Astrocyte (in vitro differentiated cells and primary cell): ENCODE results near the gene RBPMS2. TPM values are rescaled to one million over a fixed set of nuclear protein-coding genes. Genes with fewer than 3 reads are reported as not detected.

Experiments used
- DNase-seq: peaks from one replicate; pipeline ENCODE4 v3.0.0-alpha.2; 2010; ENCODE audit warnings: low read depth
- FAIRE-seq: peaks from 2 replicates; lab custom pipeline; 2011; peaks lifted over from hg19 to GRCh38; lab: Jason Lieb, UNC
- H2AFZ ChIP-seq: 2 replicates; pipeline ENCODE4 v1.6.0; 2012; ENCODE audit warnings: low read depth, low read length, inconsistent platforms
- H3K27ac ChIP-seq: 2 replicates; pipeline ENCODE4 v1.5.1; 2011; ENCODE audit warnings: low read depth, low read length, inconsistent platforms
- H3K27me3 ChIP-seq: 2 replicates; pipeline ENCODE4 v1.6.0; 2011; ENCODE audit warnings: low read length, inconsistent platforms; ENCODE audit not compliant: insufficient read depth
- H3K36me3 ChIP-seq: 2 replicates; pipeline ENCODE4 v1.5.1; 2011; ENCODE audit warnings: low read length, inconsistent platforms; ENCODE audit not compliant: insufficient read depth
- H3K4me1 ChIP-seq: 2 replicates; pipeline ENCODE4 v1.5.1; 2011; ENCODE audit warnings: low read length, inconsistent platforms; ENCODE audit not compliant: insufficient read depth
- H3K4me2 ChIP-seq: 2 replicates; pipeline ENCODE4 v1.6.0; 2012; ENCODE audit warnings: low read length, inconsistent platforms
- H3K4me3 ChIP-seq: 2 replicates; pipeline ENCODE4 v1.5.1; 2011; ENCODE audit warnings: low read depth, mild to moderate bottlenecking, low read length, inconsistent platforms; ENCODE audit not compliant: insufficient read depth
- H3K79me2 ChIP-seq: 2 replicates; pipeline ENCODE4 v1.6.0; 2012; ENCODE audit warnings: mild to moderate bottlenecking, low read length, inconsistent platforms; ENCODE audit not compliant: insufficient read depth
- H3K9ac ChIP-seq: 2 replicates; pipeline ENCODE4 v1.6.0; 2012; ENCODE audit warnings: mild to moderate bottlenecking, low read length, inconsistent platforms
- H3K9me3 ChIP-seq: 2 replicates; pipeline ENCODE4 v1.5.1; 2012; ENCODE audit warnings: low read depth, mild to moderate bottlenecking, low read length, inconsistent platforms; ENCODE audit not compliant: insufficient read depth
- H4K20me1 ChIP-seq: 2 replicates; pipeline ENCODE4 v1.6.0; 2012; ENCODE audit warnings: low read length, inconsistent platforms; ENCODE audit not compliant: insufficient read depth
- H3K27ac Mint-ChIP-seq: one replicate; pipeline ENCODE4 v1.8.0; 2021; ENCODE audit warnings: mild to moderate bottlenecking, mixed read lengths; ENCODE audit not compliant: unreplicated experiment
- H3K27me3 Mint-ChIP-seq: one replicate; pipeline ENCODE4 v1.8.0; 2021; ENCODE audit warnings: low read depth, mixed read lengths; ENCODE audit not compliant: unreplicated experiment
- H3K36me3 Mint-ChIP-seq: one replicate; pipeline ENCODE4 v1.8.0; 2021; ENCODE audit warnings: low read depth, mixed read lengths; ENCODE audit not compliant: unreplicated experiment
- H3K4me1 Mint-ChIP-seq: one replicate; pipeline ENCODE4 v1.8.0; 2021; ENCODE audit warnings: low read depth, mixed read lengths; ENCODE audit not compliant: unreplicated experiment
- H3K4me3 Mint-ChIP-seq: one replicate; pipeline ENCODE4 v1.8.0; 2021; ENCODE audit warnings: mild to moderate bottlenecking, moderate library complexity, mixed read lengths; ENCODE audit not compliant: unreplicated experiment
- H3K9me3 Mint-ChIP-seq: one replicate; pipeline ENCODE4 v1.8.0; 2021; ENCODE audit warnings: mild to moderate bottlenecking, mixed read lengths; ENCODE audit not compliant: unreplicated experiment
- CTCF ChIP-seq: IDR thresholded peaks from 2 replicates; pipeline ENCODE4 v1.5.1; 2011; ENCODE audit warnings: low read depth, mild to moderate bottlenecking, inconsistent platforms, low read length, moderate library complexity; ENCODE audit not compliant: insufficient read depth
- EZH2 ChIP-seq: IDR thresholded peaks from 2 replicates; pipeline ENCODE4 v1.6.1; 2012; ENCODE audit warnings: mild to moderate bottlenecking, low read length, inconsistent platforms; ENCODE audit not compliant: insufficient read depth
- total RNA-seq: library from RNA; stranded (reverse); gene quantifications from 2 replicates; pipeline ENCODE4 v1.2.1, GENCODE V29; 2021

RBPMS2 gene
- total RNA-seq, 1 donor from 2014 or later, result 10.6 TPM

GRCh38 chr15:64753480-64754185 is 21.8 kb downstream of the RBPMS2 start:
- no peaks in the 10 kb centered on the region for H3K36me3 ChIP-seq
- Mint-ChIP-seq H3K9me3 (no peaks in the 10 kb centered on the region), H3K36me3 (peaks cover 2% of the 10 kb centered on the region), H3K27me3 (no peaks in the 10 kb centered on the region), H3K4me3 (no peak overlapping the region), H3K4me1 (peaks cover 19% of the 10 kb centered on the region), H3K27ac (no peak overlapping the region)
- H3K27me3 ChIP-seq, result no peaks in the 10 kb centered on the region
- H3K27ac ChIP-seq, result no peak overlapping the region
- no peak overlapping the region for H3K4me2 ChIP-seq
- no peaks in the 10 kb centered on the region for H4K20me1 ChIP-seq
- no peaks in the 10 kb centered on the region for H3K9me3 ChIP-seq
- H3K4me3 ChIP-seq, result no peak overlapping the region
- DNase-seq (no peak), FAIRE-seq (no peak)
- no peak overlapping the region for H2AFZ ChIP-seq
- no peak overlapping the region for H3K9ac ChIP-seq
- H3K4me1 ChIP-seq, result peaks cover 12% of the 10 kb centered on the region
- TF ChIP-seq EZH2, result no peak
- no peak for TF ChIP-seq CTCF
- H3K79me2 ChIP-seq, result no peaks in the 10 kb centered on the region

- Histone ChIP-seq H3K27ac (no peak overlapping the region), H3K27me3 (no peaks in the 10 kb centered on the region), H4K20me1 (no peaks in the 10 kb centered on the region), H2AFZ (no peak overlapping the region), H3K9me3 (no peaks in the 10 kb centered on the region), H3K4me2 (no peak overlapping the region), H3K79me2 (no peaks in the 10 kb centered on the region), H3K4me3 (no peak overlapping the region), H3K36me3 (no peaks in the 10 kb centered on the region), H3K9ac (no peak overlapping the region), H3K4me1 (peaks cover 12% of the 10 kb centered on the region)
- Mint-ChIP-seq H3K27ac (no peak overlapping the region), H3K4me1 (peaks cover 23% of the 10 kb centered on the region), H3K36me3 (peaks cover 4% of the 10 kb centered on the region), H3K9me3 (no peaks in the 10 kb centered on the region), H3K4me3 (no peak overlapping the region), H3K27me3 (peaks cover 3% of the 10 kb centered on the region)
- FAIRE-seq (no peak), DNase-seq (no peak)
- TF ChIP-seq EZH2 (no peak), CTCF (no peak)
Observed at GRCh38 chr15:64751464-64751863, 23.9 kb downstream of the RBPMS2 start.

- Mint-ChIP-seq H3K27ac (no peak overlapping the region), H3K27me3 (peaks cover 6% of the 10 kb centered on the region), H3K9me3 (no peaks in the 10 kb centered on the region), H3K4me1 (peaks cover 23% of the 10 kb centered on the region), H3K36me3 (peaks cover 2% of the 10 kb centered on the region), H3K4me3 (no peak overlapping the region)
- H2AFZ ChIP-seq, result peak overlapping the region; percentile 24
- no peak overlapping the region for H3K9ac ChIP-seq
- no peak for FAIRE-seq
- no peak overlapping the region for H3K4me3 ChIP-seq
- peak overlapping the region; percentile 25 for H3K4me2 ChIP-seq
- no peak overlapping the region for H3K27ac ChIP-seq
- no peaks in the 10 kb centered on the region for H3K9me3 ChIP-seq
- no peaks in the 10 kb centered on the region for H3K36me3 ChIP-seq
- no peak for TF ChIP-seq CTCF
- TF ChIP-seq EZH2, result no peak
- H4K20me1 ChIP-seq, result no peaks in the 10 kb centered on the region
- no peaks in the 10 kb centered on the region for H3K27me3 ChIP-seq
- H3K4me1 ChIP-seq, result peaks cover 12% of the 10 kb centered on the region
- DNase-seq, result peak; percentile 54
- H3K79me2 ChIP-seq, result no peaks in the 10 kb centered on the region
Observed at GRCh38 chr15:64749999-64750657, 25.3 kb downstream of the RBPMS2 start.
